ENCODE measurements around the gene SAMM50. TPM values are rescaled to one million over a fixed set of nuclear protein-coding genes. Genes with fewer than 3 reads are reported as not detected.

SAMM50 gene
- total and polyA plus RNA-seq, 2 experiments from 2014 or later = 56.8 to 92.0 TPM

- Histone ChIP-seq H3K36me3 (no peaks in the 10 kb centered on the region), H3K27ac (no peak within 1 kb of the TSS), H3K9me3 (ENCODE audit: low read depth) (no peaks in the 10 kb centered on the region), H3K4me1 (ENCODE audit: low read depth) (no peaks in the 10 kb centered on the region), H3K27me3 (no peaks in the 10 kb centered on the region), H3K4me3 (peak within 1 kb of the TSS; percentile 47)
- DNase-seq (ENCODE audit: low read depth in 1 of 2, low spot score in 1 of 2) = peak; percentile 91 to 95
- TF ChIP-seq, protein P1, sequence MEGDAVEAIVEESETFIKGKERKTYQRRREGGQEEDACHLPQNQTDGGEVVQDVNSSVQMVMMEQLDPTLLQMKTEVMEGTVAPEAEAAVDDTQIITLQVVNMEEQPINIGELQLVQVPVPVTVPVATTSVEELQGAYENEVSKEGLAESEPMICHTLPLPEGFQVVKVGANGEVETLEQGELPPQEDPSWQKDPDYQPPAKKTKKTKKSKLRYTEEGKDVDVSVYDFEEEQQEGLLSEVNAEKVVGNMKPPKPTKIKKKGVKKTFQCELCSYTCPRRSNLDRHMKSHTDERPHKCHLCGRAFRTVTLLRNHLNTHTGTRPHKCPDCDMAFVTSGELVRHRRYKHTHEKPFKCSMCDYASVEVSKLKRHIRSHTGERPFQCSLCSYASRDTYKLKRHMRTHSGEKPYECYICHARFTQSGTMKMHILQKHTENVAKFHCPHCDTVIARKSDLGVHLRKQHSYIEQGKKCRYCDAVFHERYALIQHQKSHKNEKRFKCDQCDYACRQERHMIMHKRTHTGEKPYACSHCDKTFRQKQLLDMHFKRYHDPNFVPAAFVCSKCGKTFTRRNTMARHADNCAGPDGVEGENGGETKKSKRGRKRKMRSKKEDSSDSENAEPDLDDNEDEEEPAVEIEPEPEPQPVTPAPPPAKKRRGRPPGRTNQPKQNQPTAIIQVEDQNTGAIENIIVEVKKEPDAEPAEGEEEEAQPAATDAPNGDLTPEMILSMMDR (IDR thresholded peaks at IDR 0.05; ENCODE audit: low read depth, low read length) = peak; percentile 30
Measured at GRCh38 chr22:43923631-43924464, 31.4 kb upstream of the SAMM50 start, which contains the start of gene PNPLA3. PNPLA3 (plus strand) TSS chr22:43923805; CDS start chr22:43923912, 107 bp downstream.

DNA sequence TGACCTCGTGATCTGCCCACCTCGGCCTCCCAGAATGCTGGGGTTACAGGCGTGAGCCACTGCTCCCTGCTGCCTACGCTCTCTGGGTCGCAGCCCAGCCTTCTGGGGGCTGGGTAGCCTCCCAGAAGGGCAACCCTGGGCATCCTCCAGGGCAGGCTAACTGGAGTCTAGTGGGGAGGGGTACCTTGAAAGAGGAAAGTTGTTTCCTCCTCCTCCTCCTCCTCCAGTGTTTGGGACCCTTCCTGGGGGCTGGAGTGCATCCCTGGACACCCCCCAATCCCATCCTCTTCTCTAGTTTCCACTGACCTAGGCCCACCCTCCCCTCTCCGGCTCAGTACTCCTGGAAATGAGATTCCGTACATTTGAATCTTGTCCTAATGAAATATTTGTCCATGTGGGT is 30.4 kb upstream of the SAMM50 start:
- Histone ChIP-seq H3K36me3 (no peaks in the 10 kb centered on the region), H3K27ac (no peak overlapping the region), H3K9me3 (ENCODE audit: low read depth) (no peaks in the 10 kb centered on the region), H3K4me3 (peak overlapping the region; percentile 47), H3K27me3 (no peaks in the 10 kb centered on the region), H3K4me1 (ENCODE audit: low read depth) (no peaks in the 10 kb centered on the region)
- DNase-seq (ENCODE audit: low read depth in 1 of 2, low spot score in 1 of 2) = no peak
- TF ChIP-seq, protein P1 (IDR thresholded peaks at IDR 0.05; ENCODE audit: low read depth, low read length) = no peak

- no peaks in the 10 kb centered on the region for H3K4me1 ChIP-seq (ENCODE audit: low read depth)
- no peaks in the 10 kb centered on the region for H3K36me3 ChIP-seq
- no peak overlapping the region for H3K4me3 ChIP-seq
- no peaks in the 10 kb centered on the region for H3K9me3 ChIP-seq (ENCODE audit: low read depth)
- DNase-seq (ENCODE audit: low read depth in 1 of 2, low spot score in 1 of 2) = peak in 1 of 2 donors; percentile 25
- H3K27me3 ChIP-seq = no peaks in the 10 kb centered on the region
- TF ChIP-seq, protein P1 (IDR thresholded peaks at IDR 0.05; ENCODE audit: low read depth, low read length) = no peak
- H3K27ac ChIP-seq = no peak overlapping the region
Measured at GRCh38 chr22:43925433-43926348, 29.6 kb upstream of the SAMM50 start.

DNA sequence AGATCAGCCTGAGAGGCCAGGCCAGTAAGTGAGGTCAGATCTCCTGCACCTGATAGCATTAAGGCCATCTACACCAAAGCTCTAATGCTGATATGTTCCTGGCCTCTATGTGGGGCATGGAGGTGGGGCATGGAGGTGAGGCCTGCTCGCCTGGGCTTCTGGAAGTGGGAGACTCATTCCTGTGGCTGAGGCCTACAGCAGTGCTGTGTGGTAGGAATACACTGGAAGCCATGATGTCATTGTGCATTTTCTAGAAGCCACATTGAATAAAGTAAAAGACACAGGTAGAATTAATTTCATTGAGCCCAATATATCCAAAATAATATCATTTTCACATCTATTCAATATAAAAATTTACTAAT is 28.9 kb upstream of the SAMM50 start:
- H3K4me1 ChIP-seq (ENCODE audit: low read depth) = no peaks in the 10 kb centered on the region
- H3K27me3 ChIP-seq = no peaks in the 10 kb centered on the region
- no peak overlapping the region for H3K27ac ChIP-seq
- H3K9me3 ChIP-seq (ENCODE audit: low read depth) = no peaks in the 10 kb centered on the region
- TF ChIP-seq, protein P1 (IDR thresholded peaks at IDR 0.05; ENCODE audit: low read depth, low read length) = no peak
- DNase-seq (ENCODE audit: low read depth in 1 of 2, low spot score in 1 of 2) = no peak
- no peak overlapping the region for H3K4me3 ChIP-seq
- no peaks in the 10 kb centered on the region for H3K36me3 ChIP-seq

GRCh38 chr22:43928468-43928867 is 26.8 kb upstream of the SAMM50 start:
- Histone ChIP-seq H3K27ac (no peak overlapping the region), H3K4me1 (ENCODE audit: low read depth) (no peaks in the 10 kb centered on the region), H3K36me3 (no peaks in the 10 kb centered on the region), H3K27me3 (no peaks in the 10 kb centered on the region), H3K4me3 (no peak overlapping the region), H3K9me3 (ENCODE audit: low read depth) (no peaks in the 10 kb centered on the region)
- no peak for DNase-seq (ENCODE audit: low read depth in 1 of 2, low spot score in 1 of 2)
- TF ChIP-seq, protein P1 (IDR thresholded peaks at IDR 0.05; ENCODE audit: low read depth, low read length) = no peak
